MM.1S (cell line): ENCODE measurements around the gene ADAMTS9.

Source experiments
- DNase-seq: peaks from one replicate; pipeline ENCODE4 v3.0.0-alpha.2; 2015
- H2AFZ ChIP-seq: fragments of 300-600 bp; sonication (generic); 2 replicates; pipeline ENCODE4 v1.6.0; 2016; ENCODE audit warnings: antibody characterized with exemption, low read length
- H3F3A ChIP-seq: fragments of 300-600 bp; sonication (generic); 2 replicates; pipeline ENCODE4 v1.6.1; 2016; ENCODE audit warnings: mild to moderate bottlenecking, antibody characterized with exemption, low read length, moderate library complexity, mixed read lengths; ENCODE audit not compliant: insufficient read depth
- H3K27ac ChIP-seq: fragments of 300-600 bp; sonication (generic); 2 replicates; pipeline ENCODE4 v1.5.1; 2016; ENCODE audit warnings: mild to moderate bottlenecking, low read length
- H3K27me3 ChIP-seq: fragments of 300-600 bp; sonication (generic); replicated peaks from 2 replicates; pipeline ENCODE4 v1.6.0; 2016; ENCODE audit warnings: low read length; ENCODE audit not compliant: insufficient read depth
- H3K36me3 ChIP-seq: fragments of 300-600 bp; sonication (generic); replicated peaks from 2 replicates; pipeline ENCODE4 v1.6.1; 2016; ENCODE audit warnings: mild to moderate bottlenecking, low read length, mixed read lengths; ENCODE audit not compliant: insufficient read depth
- H3K4me1 ChIP-seq: fragments of 300-600 bp; sonication (generic); 2 replicates; pipeline ENCODE4 v1.6.1; 2016; ENCODE audit warnings: low read length, mixed read lengths
- H3K4me2 ChIP-seq: fragments of 300-600 bp; sonication (generic); 2 replicates; pipeline ENCODE4 v1.6.0; 2016; ENCODE audit warnings: low read depth, low read length
- H3K4me3 ChIP-seq: fragments of 300-600 bp; sonication (generic); 2 replicates; pipeline ENCODE4 v1.5.1; 2016; ENCODE audit warnings: low read length, mixed read lengths
- H3K79me2 ChIP-seq: fragments of 300-600 bp; sonication (generic); 2 replicates; pipeline ENCODE4 v1.6.1; 2016; ENCODE audit warnings: mixed run types, low read length, mixed read lengths
- H3K9ac ChIP-seq: fragments of 300-600 bp; sonication (generic); 2 replicates; pipeline ENCODE4 v1.6.1; 2016; ENCODE audit warnings: low read length, mixed read lengths
- H3K9me2 ChIP-seq: fragments of 300-600 bp; sonication (generic); replicated peaks from 2 replicates; pipeline ENCODE4 v1.6.1; 2016; ENCODE audit warnings: mild to moderate bottlenecking, low read length, mixed read lengths; ENCODE audit not compliant: insufficient read depth
- H3K9me3 ChIP-seq: fragments of 300-600 bp; sonication (generic); replicated peaks from 2 replicates; pipeline ENCODE4 v1.6.1; 2016; ENCODE audit warnings: mild to moderate bottlenecking, low read length, mixed read lengths; ENCODE audit not compliant: insufficient read depth
- H4K20me1 ChIP-seq: fragments of 300-600 bp; sonication (generic); 2 replicates; pipeline ENCODE4 v1.6.1; 2016; ENCODE audit warnings: mild to moderate bottlenecking, low read length, moderate library complexity, mixed read lengths; ENCODE audit not compliant: insufficient read depth
- EZH2 ChIP-seq: fragments of 300-600 bp; sonication (generic); optimal IDR thresholded peaks from 2 replicates; pipeline ENCODE3; 2017; ENCODE audit warnings: low read depth, mild to moderate bottlenecking, antibody characterized with exemption, low read length, mixed read lengths
- EZH2phosphoT487 ChIP-seq: fragments of 300-600 bp; sonication (generic); IDR thresholded peaks from 2 replicates; pipeline ENCODE4 v1.6.1; 2018; ENCODE audit warnings: antibody characterized with exemption, low read length
- TF ChIP-seq, protein P1 (sequence below): fragments of 300-600 bp; sonication (generic); IDR thresholded peaks from 2 replicates; pipeline ENCODE4 v1.5.1; 2016; ENCODE audit warnings: antibody characterized with exemption, low read length, mixed read lengths

ADAMTS9 gene

DNA sequence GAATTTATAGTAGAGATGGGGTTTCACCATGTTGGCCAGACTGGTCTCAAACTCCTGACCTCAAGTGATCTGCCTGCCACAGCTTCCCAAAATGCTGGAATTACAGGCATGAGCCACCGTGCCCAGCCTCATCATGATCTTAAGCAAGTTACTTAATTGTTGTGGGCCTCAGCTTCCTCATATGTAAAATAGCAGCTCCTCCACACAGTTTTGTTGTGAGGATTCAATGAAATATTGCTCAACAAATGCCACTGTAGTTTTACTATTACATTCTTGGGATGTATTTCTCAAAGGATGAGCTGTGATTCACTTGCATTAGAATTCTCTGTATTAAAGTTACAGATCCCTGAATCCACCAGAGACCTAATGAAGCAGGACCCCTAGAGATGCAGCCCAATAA is 168.8 kb downstream of the ADAMTS9 start:
- Histone ChIP-seq H4K20me1 (no peaks in the 10 kb centered on the region), H3K36me3 (no peaks in the 10 kb centered on the region), H3K4me2 (no peak overlapping the region), H3K79me2 (no peaks in the 10 kb centered on the region), H3K9me3 (no peaks in the 10 kb centered on the region), H3K4me1 (no peaks in the 10 kb centered on the region), H2AFZ (no peak overlapping the region), H3K27me3 (no peaks in the 10 kb centered on the region), H3K27ac (no peak overlapping the region), H3K9me2 (no peaks in the 10 kb centered on the region), H3K4me3 (no peak overlapping the region), H3F3A (no peaks in the 10 kb centered on the region), H3K9ac (no peak overlapping the region)
- DNase-seq: no peak
- no peak for TF ChIP-seq EZH2
- TF ChIP-seq, protein P1, sequence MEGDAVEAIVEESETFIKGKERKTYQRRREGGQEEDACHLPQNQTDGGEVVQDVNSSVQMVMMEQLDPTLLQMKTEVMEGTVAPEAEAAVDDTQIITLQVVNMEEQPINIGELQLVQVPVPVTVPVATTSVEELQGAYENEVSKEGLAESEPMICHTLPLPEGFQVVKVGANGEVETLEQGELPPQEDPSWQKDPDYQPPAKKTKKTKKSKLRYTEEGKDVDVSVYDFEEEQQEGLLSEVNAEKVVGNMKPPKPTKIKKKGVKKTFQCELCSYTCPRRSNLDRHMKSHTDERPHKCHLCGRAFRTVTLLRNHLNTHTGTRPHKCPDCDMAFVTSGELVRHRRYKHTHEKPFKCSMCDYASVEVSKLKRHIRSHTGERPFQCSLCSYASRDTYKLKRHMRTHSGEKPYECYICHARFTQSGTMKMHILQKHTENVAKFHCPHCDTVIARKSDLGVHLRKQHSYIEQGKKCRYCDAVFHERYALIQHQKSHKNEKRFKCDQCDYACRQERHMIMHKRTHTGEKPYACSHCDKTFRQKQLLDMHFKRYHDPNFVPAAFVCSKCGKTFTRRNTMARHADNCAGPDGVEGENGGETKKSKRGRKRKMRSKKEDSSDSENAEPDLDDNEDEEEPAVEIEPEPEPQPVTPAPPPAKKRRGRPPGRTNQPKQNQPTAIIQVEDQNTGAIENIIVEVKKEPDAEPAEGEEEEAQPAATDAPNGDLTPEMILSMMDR: no peak

DNA sequence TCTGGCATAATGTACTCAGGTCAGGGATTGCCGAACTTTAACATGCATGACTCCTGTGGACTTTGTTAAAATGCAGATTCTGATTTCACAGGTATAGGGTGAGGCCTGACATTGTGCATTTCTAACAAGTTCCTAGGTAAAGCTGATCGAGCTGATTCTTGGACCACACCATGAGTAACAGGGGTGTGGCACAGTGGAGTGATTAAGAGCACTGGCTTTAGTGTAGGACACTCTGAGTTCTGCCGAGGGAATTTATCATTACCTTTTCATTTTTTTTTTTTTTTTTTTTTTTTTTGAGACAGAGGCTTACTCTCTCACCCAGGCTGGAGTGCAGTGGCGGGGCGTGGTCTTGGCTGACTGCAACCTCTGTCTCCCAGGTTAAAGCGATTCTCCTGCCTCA is 169.3 kb downstream of the ADAMTS9 start:
- no peaks in the 10 kb centered on the region for H3K36me3 ChIP-seq
- H3K9ac ChIP-seq: no peak overlapping the region
- no peak overlapping the region for H3K4me3 ChIP-seq
- no peaks in the 10 kb centered on the region for H3K27me3 ChIP-seq
- TF ChIP-seq EZH2: no peak
- no peak for TF ChIP-seq EZH2phosphoT487
- TF ChIP-seq, protein P1: no peak
- H3F3A ChIP-seq: no peaks in the 10 kb centered on the region
- H3K79me2 ChIP-seq: no peaks in the 10 kb centered on the region
- H3K9me2 ChIP-seq: no peaks in the 10 kb centered on the region
- no peak overlapping the region for H2AFZ ChIP-seq
- no peaks in the 10 kb centered on the region for H4K20me1 ChIP-seq
- no peak overlapping the region for H3K27ac ChIP-seq
- no peaks in the 10 kb centered on the region for H3K9me3 ChIP-seq
- H3K4me1 ChIP-seq: no peaks in the 10 kb centered on the region
- DNase-seq: no peak
- H3K4me2 ChIP-seq: no peak overlapping the region

DNA sequence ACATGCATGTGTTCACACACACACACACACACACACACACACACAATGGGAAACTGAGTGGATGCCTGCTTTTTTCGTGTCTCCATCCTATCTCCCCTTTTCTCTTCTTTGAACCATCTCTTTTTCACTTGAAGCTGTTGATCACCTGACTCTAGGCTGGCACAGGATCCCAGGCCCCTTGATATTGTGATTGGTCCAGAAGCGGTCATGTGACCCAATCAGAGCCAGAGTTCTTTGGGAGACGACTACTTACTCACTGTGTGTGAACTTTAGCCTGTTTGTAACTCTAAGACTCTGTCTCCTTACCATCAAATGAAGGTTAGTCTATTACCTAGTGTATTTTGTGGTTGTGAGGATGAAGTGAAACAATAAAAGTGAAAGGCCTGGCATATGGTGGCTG is 172.9 kb downstream of the ADAMTS9 start:
- Histone ChIP-seq H3K27me3 (no peaks in the 10 kb centered on the region), H3K4me1 (no peaks in the 10 kb centered on the region), H3K27ac (no peak overlapping the region), H3K4me3 (no peak overlapping the region), H3K9me3 (no peaks in the 10 kb centered on the region), H3K4me2 (no peak overlapping the region), H3K9ac (no peak overlapping the region), H4K20me1 (no peaks in the 10 kb centered on the region), H3K79me2 (no peaks in the 10 kb centered on the region), H3F3A (no peaks in the 10 kb centered on the region), H3K36me3 (no peaks in the 10 kb centered on the region), H3K9me2 (no peaks in the 10 kb centered on the region), H2AFZ (no peak overlapping the region)
- DNase-seq: no peak
- TF ChIP-seq EZH2phosphoT487: no peak
- TF ChIP-seq, protein P1: no peak
- no peak for TF ChIP-seq EZH2
